Measurements from ENCODE around the gene UNC80.

The UNC80 gene

GRCh38 chr2:209960676-209961630 is 189.3 kb downstream of the UNC80 start:
- DNase-seq = peak in 3 of 10 donors; percentile 10 to 44 (median 12)
- intact Hi-C loops (cut with DNase I) = no loop called here

GRCh38 chr2:209965723-209966122 is 194.1 kb downstream of the UNC80 start:
- DNase-seq = no peak
- intact Hi-C loops (cut with DNase I) = no loop called here

GRCh38 chr2:209969692-209970091 is 198.1 kb downstream of the UNC80 start:
- intact Hi-C loops (cut with DNase I) = loop anchor here (10.0 kb wide), 1 partner anchor 635 kb away; no protein-coding TSS in a partner anchor

GRCh38 chr2:209970271-209970670 is 198.6 kb downstream of the UNC80 start:
- no peak for DNase-seq
- intact Hi-C loops (cut with DNase I) = loop anchor here (10.0 kb wide), 1 partner anchor 635 kb away; no protein-coding TSS in a partner anchor

More at GRCh38 chr2:209969692-209970091, 198.1 kb downstream of the UNC80 start:
- DNase-seq = no peak

GRCh38 chr2:209970711-209971110 is 199.1 kb downstream of the UNC80 start:
- DNase-seq = no peak
- intact Hi-C loops (cut with DNase I) = loop anchor here (10.0 kb wide), 1 partner anchor 636 kb away; no protein-coding TSS in a partner anchor

- intact Hi-C loops (cut with DNase I) = loop anchor here (10.0 kb wide), 1 partner anchor 639 kb away; no protein-coding TSS in a partner anchor
- DNase-seq = no peak
Measured at GRCh38 chr2:209973328-209973727, 201.7 kb downstream of the UNC80 start.

- intact Hi-C loops (cut with DNase I) = loop anchor here (10.0 kb wide), 1 partner anchor 640 kb away; no protein-coding TSS in a partner anchor
- no peak for DNase-seq
Measured at GRCh38 chr2:209974576-209974975, 202.9 kb downstream of the UNC80 start.

GRCh38 chr2:209976698-209977385 is 205.2 kb downstream of the UNC80 start:
- DNase-seq = no peak
- intact Hi-C loops (cut with DNase I) = loop anchor here (1.0 to 10.0 kb wide), 2 partner anchors 218 to 642 kb away; no protein-coding TSS in a partner anchor

- DNase-seq = no peak
- intact Hi-C loops (cut with DNase I) = loop anchor here (1.0 to 10.0 kb wide), 2 partner anchors 218 to 643 kb away; no protein-coding TSS in a partner anchor
Measured at GRCh38 chr2:209977386-209978239, 206.0 kb downstream of the UNC80 start.

- intact Hi-C loops (cut with DNase I) = no loop called here
- DNase-seq = no peak
Measured at GRCh38 chr2:209984291-209984690, 212.7 kb downstream of the UNC80 start.

GRCh38 chr2:209985874-209986273 is 214.2 kb downstream of the UNC80 start:
- DNase-seq = no peak
- intact Hi-C loops (cut with DNase I) = no loop called here

- no peak for DNase-seq
- intact Hi-C loops (cut with DNase I) = no loop called here
Measured at GRCh38 chr2:209986415-209986814, 214.8 kb downstream of the UNC80 start.

- DNase-seq = no peak
- intact Hi-C loops (cut with DNase I) = no loop called here
Measured at GRCh38 chr2:209988010-209988409, 216.4 kb downstream of the UNC80 start.

GRCh38 chr2:209990838-209991237 is 219.2 kb downstream of the UNC80 start:
- no peak for DNase-seq
- intact Hi-C loops (cut with DNase I) = no loop called here

GRCh38 chr2:209993968-209994367 is 222.3 kb downstream of the UNC80 start:
- no peak for DNase-seq

GRCh38 chr2:209998596-209998995 is 227.0 kb downstream of the UNC80 start:
- intact Hi-C loops (cut with DNase I) = no loop called here
- no peak for DNase-seq

More at GRCh38 chr2:209993968-209994367, 222.3 kb downstream of the UNC80 start:
- intact Hi-C loops (cut with DNase I) = no loop called here

GRCh38 chr2:210000464-210001324 is 229.1 kb downstream of the UNC80 start:
- intact Hi-C loops (cut with DNase I) = loop anchor here (1.0 kb wide), 1 partner anchor 170 kb away; no protein-coding TSS in a partner anchor
- peak in 2 of 10 donors; percentile 70 to 77 for DNase-seq

- intact Hi-C loops (cut with DNase I) = no loop called here
- peak; percentile 88 to 99 (median 94) for DNase-seq
Measured at GRCh38 chr2:210002158-210003157, 230.8 kb downstream of the UNC80 start, which contains the start of gene RPE. TSS of gene RPE (plus strand) at chr2:210002638. CDS start at chr2:210002662, 24 bp downstream.
